GM18502 (cell line): ENCODE measurements around the gene MCEE.
A peak's percentile ranks its signal among the peaks of the same experiment; 100 is the strongest.
"Not testable (repeated sequence)": the region's sequence is repeated elsewhere in the genome, so short reads cannot be mapped to it uniquely, and the experiment has no call there.

Experiments used
- ATAC-seq: cut with Tn5 transposase; IDR thresholded peaks from one replicate; pipeline ENCODE4 v1.9.1; 2021; ENCODE audit warnings: mild to moderate bottlenecking; ENCODE audit not compliant: unreplicated experiment, poor library complexity

MCEE gene

GRCh38 chr2:71083752-71084312, 46.2 kb downstream of the MCEE start:
- not testable (repeated sequence) for ATAC-seq

GRCh38 chr2:71083297-71083696, 46.7 kb downstream of the MCEE start:
- not testable (repeated sequence) for ATAC-seq

DNA sequence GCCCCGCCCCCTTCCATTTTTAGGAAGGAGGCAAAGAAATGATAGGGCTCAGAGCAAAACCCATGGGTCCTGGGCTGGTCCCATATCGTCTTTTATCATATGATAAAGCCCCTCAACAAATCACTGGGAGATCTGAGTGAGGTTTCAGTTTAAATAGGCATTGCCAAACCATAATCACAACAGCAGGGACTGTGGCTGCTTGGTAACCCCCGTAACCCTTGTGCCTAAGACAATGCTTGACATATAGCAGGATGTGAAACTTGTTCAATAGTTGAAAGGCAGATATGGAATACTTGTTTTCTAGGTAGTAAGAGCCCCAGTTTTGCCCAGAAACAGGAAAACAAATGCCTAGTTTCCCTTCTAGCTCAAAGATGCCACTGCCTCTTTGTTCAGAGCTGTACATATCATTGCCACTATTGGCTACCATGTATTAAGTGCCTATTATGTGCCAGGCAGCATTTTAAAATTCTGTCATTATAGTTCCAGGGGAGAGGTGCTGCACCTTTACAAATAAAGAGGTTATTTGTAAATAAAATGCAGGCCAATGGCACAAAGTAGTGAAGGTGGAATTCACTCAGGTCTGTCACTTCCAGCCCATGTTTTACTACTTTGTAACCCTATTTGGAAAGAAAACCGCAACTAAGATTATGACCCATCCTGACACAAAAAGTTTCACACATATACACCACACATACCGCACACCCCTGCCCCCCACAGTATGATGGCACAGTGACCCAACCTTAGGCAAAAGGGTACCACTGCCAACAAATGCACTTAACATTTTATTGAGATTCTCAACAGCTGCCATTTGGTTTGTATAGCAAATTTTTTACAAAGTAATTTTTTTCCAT, 47.4 kb downstream of the MCEE start:
- peak; percentile 83 for ATAC-seq

DNA sequence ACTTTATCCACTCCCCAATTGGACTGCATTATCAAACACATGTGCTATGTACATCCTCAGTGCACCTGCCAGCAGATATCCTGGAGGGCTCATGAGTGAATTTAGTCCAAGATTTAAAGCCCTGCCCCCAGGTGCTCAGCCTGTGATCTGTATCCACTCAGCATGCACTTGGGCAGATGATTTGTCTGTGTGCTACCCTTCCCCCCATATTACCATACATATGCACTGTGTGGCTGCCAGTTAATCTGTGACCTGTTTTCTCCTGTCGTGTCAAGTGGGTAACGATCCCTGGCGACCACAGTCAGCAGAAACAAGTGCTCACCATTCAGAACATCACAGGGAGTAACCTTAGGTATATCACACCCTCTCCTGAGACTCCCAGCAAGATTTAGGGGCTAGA, 51.4 kb downstream of the MCEE start:
- ATAC-seq = no peak

DNA sequence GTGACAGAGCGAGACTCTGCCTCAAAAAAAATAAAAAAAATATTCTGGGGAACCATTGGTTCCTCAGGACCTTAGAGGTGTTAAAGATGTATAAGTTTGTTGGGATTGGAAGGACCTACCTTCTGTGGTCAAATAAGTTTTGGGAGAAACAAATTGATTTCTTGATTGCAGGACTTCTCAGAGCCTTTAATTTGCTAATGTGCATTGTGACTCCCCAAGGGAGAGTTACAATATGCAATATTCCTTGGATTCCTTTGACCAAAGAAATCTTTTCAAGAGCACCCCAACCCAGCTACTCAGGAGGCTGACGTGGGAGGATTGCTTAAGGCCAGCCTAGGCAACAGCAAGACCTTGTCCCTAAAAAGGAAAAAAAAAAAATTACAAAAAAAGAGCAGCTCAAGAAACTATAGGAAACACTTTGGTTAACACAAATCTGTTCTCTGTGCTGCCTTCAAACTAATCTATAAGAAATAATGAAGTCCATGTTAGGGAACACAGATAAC, 55.1 kb downstream of the MCEE start:
- ATAC-seq = no peak

DNA sequence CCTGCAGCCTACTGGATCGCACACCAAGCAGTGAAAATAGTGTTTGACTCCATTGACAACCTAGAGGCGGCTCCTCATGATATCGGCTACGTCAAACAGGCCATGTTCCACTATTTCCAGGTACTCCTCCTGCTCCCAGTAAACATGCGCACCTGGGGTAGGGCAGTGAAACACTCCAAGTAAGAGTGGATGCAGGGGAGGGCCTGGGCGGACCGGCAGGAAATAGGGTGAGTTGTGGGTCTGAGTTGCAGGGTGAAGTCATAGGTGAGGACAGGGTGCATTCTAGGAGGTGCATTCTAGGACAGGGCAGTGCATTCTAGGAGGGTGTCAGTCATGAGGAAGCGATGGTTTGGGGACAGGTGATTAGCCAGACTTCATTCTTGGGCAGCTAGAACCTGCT, 56.6 kb downstream of the MCEE start:
- ATAC-seq = no peak

GRCh38 chr2:71072492-71072891, 57.5 kb downstream of the MCEE start:
- ATAC-seq = no peak

DNA sequence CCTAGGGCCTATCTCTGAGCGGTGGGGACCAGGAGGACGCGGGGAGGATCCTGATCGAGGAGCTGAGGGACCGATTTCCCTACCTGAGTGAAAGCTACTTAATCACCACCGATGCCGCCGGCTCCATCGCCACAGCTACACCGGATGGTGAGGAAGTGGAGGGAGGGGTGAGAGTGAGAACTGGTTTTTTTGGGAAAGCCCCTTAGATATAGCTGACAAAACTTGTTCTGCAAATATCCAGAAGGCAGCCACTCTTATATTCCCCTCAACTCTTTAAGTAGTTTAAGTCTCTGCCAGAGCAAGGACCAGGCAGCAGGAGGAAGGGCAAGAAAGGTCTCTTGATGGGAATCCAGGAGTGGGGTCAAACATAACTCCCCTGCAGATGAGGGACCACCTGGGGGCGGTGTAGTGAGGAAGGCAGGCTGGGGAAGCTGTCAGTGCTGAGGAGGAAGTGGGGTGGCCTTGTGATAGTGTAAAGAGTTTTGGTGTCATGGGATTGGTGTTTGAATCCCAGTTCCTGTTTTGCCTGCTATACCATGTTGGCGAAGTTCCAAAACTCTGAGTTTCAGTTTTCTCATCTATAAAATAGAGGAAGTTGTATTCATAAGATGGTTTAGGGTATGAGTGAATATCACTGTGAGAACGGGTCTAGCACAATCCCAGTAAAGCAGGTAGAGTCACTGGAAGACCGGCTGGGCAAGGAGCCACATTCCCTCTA, 58.2 kb downstream of the MCEE start:
- peak; percentile 53 for ATAC-seq

DNA sequence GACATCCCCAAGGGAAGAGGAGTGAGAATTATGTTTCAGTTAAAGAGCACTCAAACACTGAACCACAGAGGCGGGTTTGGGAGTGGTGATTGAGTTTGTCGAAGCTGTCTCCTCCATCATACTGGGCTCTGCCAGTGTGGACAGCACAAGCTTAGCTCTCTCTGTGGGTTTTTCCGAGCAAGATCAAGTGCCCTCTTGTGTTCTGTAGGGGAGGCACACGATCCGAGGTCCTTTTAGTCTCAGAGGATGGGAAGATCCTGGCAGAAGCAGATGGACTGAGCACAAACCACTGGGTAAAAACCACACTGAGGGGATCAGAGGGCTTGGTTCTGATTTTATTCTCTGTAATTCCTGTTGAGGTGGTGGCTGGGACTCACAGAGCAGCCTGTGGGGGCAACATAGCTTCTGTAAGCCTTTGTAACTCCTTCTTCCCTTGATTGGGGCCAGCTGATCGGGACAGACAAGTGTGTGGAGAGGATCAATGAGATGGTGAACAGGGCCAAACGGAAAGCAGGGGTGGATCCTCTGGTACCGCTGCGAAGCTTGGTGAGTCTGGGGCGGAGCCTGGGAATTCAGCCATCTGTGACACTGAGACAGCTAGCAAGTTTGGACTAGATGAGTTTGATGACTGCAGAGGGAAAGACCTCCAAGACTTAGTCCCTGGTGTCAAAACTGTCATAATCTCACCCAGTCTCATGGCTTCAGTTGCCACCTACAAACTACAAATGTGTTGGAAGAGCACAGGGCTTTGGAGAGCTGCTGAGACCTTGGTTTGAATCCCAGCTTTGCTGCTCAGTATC, 59.5 kb downstream of the MCEE start:
- no peak for ATAC-seq

GRCh38 chr2:71069376-71069775, 60.7 kb downstream of the MCEE start:
- ATAC-seq = no peak

DNA sequence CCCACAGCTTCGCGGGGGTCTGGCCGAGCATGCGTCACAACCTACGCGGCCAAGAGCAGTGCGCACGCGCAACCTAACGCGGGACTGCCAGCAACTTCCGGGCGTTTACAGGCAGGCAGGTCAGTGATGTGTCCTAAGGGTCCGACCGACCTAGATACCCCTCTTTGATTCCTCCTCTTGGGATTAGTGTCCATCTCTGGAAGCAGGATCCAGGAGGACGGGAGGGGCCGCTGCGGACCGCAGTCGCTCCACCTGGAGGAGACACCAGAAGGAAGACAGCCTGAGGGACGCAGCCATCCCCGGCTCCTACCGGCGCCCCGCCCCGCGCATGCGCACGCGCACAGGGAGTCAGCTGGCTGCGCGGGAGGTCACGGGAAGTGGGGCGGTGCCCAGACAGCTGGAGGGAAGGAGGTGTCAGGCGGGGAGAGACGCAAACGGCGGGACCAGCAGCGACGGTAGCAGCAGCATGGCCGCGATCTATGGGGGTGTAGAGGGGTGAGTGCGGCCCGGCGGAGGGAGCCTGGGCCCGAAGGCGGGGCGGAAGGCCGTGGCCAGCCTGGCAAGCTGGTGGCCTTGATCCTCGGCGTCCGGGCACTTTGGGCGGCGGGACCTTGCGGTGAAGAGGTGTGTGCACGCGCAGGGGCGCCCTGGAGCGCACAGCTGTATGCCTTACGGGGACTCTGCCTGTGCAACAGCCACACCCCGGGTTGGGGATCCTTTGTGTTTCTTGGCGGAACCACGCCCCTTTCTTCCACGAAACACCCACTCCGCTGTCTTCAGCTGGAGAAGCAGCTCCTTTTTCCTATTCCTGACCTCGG, 61.6 kb downstream of the MCEE start, which contains the start of gene NAGK:
Gene NAGK (plus strand): TSS at position 431 of the 818 bp plus-strand sequence. CDS start 36 bp downstream, at position 467.
- ATAC-seq = peak; percentile 48

DNA sequence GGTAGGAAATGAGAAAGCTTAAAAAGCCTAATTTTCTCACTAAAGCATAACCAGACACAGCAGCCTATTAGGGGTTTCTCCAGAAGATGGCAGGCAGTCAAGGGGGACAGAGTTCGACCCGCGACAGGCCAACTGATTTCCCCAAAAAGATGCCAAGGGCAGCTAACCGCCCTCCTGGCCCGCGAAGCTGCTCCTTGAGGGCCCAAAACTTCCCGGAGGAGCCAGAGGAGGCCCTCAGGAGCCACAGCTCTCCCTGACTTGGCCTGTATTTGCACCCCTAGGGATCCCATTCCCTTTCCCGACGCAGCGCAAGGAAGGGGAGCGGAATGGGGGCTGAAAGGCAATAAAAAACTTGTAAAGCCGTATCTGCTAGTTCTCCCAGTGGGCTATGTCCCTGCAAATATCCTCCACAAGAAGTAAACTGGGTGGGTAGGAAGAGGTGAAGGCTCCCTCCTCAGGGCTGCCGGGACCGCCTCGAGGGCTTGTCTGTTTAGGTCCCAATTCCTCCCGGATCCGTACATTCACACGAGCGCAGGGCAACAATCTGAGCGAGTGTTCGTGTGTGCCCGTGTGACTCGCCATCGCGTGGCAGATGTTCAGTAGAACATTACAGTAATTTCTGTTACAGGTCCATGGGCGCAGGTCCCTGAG, 62.3 kb downstream of the MCEE start:
- peak; percentile 3 for ATAC-seq

- no peak for ATAC-seq
These were observed 63.2 kb downstream of the MCEE start for GRCh38 chr2:71066856-71067255.

DNA sequence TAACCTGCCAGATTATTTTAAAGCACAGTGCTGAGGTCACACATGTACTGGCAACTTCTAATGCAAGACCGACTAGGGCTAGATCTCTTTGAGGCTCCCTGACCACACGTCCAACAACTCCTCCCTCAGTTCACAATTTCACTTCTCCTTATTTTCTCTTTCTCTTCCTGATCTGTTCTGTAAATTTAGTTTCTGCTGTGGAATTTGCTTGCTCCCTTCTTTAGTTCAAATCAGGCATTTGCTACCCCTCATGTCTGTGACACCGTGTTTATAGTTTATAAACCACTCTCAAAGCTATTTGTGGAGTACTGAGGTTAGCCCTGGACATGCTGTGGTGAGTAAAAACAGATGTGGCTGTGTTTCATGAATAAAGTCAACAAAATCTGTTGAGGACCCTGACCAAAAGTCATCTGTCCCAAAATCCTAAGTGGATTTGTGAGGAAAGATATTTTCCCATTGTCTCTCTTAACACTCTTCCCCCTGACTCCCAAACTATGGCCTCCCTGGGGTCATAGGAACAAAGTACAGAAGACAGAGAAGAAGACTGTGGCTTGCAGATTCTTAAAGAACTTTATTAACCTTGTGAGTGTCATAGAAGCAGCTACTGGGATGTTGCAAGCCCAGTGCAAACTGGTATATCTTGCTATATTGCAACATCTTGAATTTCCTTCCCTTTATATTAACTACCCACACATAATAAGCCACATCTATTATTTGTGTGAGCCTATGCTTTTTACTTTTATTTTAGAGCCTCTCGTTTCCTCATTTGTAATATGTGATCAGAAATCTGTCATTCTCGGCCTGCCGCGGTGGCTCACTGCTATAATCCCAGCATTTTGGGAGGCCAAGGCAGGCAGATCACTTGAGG, 65.0 kb downstream of the MCEE start:
- ATAC-seq = peak; percentile 31

GRCh38 chr2:71064110-71064611, 65.9 kb downstream of the MCEE start:
- ATAC-seq = no peak

DNA sequence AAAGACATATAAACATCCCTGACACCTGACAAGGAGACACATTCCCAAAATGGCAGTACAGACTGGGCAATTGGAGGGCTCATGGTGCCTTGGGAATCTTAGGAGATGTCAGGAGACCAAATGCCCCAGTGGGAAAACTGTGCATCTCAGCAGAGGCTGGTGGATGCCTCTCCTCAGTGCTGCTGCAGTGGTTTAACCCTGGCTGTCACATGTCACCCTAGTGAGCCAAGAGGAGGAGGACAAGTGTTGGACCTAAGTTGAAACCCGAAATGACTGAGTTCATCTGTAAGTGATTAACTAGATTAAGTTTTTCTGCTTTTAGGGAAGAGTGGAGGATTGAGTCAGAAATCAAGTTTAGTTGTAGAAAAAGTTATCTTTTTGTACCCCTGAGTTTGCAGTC, 66.8 kb downstream of the MCEE start:
- ATAC-seq = no peak

- ATAC-seq = no peak
These were observed 69.2 kb downstream of the MCEE start for GRCh38 chr2:71060871-71061270.

- no peak for ATAC-seq
These were observed 69.8 kb downstream of the MCEE start for GRCh38 chr2:71060211-71060610.
